Stimulated activated CD4-positive, alpha-beta T cell treated with anti-CD3 and anti-CD28 coated beads, TNF-alpha, amount 100 ng/mL, for 4 hours (primary cell): ENCODE results near the gene GPHN.

Experiments
- DNase-seq, 3 experiments: peaks; one replicate each; pipeline ENCODE4 v3.0.0-alpha.2; 2020; ENCODE audit warnings: low read depth in 3 of 3

GPHN gene

GRCh38 chr14:67225523-67225922 is 717.6 kb downstream of the GPHN start:
- no peak for DNase-seq

GRCh38 chr14:67228325-67228984 is 720.5 kb downstream of the GPHN start:
- no peak for DNase-seq
